Esophagus squamous epithelium (tissue), 4 donors: ENCODE measurements around the gene SERPINA4.

ENCODE experiments used
- CTCF ChIP-seq, 6 experiments: fragments of 450-650 bp in 4 of 6; fragments of 200-600 bp in 2 of 6; sonication (generic) in 2 of 6; IDR thresholded peaks; one replicate each; pipeline ENCODE4 v1.5.1; 2016 to 2019; ENCODE audit warnings: antibody characterized with exemption in 6 of 6, mild to moderate bottlenecking in 4 of 6, moderate library complexity in 4 of 6
- POLR2A ChIP-seq, 4 donors: fragments of 450-650 bp; IDR thresholded peaks; one replicate each; pipeline ENCODE4 v1.6.1; 2017; ENCODE audit warnings: antibody characterized with exemption in 4 of 4, mild to moderate bottlenecking in 4 of 4, moderate library complexity in 3 of 4

- TF ChIP-seq CTCF (IDR thresholded peaks at IDR 0.05) (no peak), POLR2A (IDR thresholded peaks at IDR 0.05) (no peak)
These were observed 46.9 kb upstream of the SERPINA4 start for GRCh38 chr14:94514351-94514750.
